Stimulated activated naive CD8-positive, alpha-beta T cell treated with anti-CD3 and anti-CD28 coated beads, Interleukin-15, Interleukin-2, amounts not matched to agents 100 ng/mL and 50 ng/mL, for 24 hours (primary cell): Measurements from ENCODE around the gene UPK3BL1.
"Not testable (repeated sequence)": the region's sequence is repeated elsewhere in the genome, so short reads cannot be mapped to it uniquely, and the experiment has no call there.

Experiments used
- H3K27ac Mint-ChIP-seq: one replicate; pipeline ENCODE4 v1.8.0; 2021; ENCODE audit warnings: mild to moderate bottlenecking, mixed read lengths
- H3K27me3 Mint-ChIP-seq: one replicate; pipeline ENCODE4 v1.8.0; 2021; ENCODE audit warnings: mixed read lengths
- H3K36me3 Mint-ChIP-seq: one replicate; pipeline ENCODE4 v1.8.0; 2021; ENCODE audit warnings: low read depth, mixed read lengths
- H3K4me1 Mint-ChIP-seq: one replicate; pipeline ENCODE4 v1.8.0; 2021; ENCODE audit warnings: low read depth, mixed read lengths
- H3K4me3 Mint-ChIP-seq: one replicate; pipeline ENCODE4 v1.8.0; 2021; ENCODE audit warnings: mild to moderate bottlenecking, mixed read lengths
- H3K9me3 Mint-ChIP-seq: one replicate; pipeline ENCODE4 v1.8.0; 2021; ENCODE audit warnings: mixed read lengths

The UPK3BL1 gene

GRCh38 chr7:102643404-102643803 is 813 bp upstream of the UPK3BL1 start:
- not testable (repeated sequence) for H3K4me1 Mint-ChIP-seq, H3K4me3 Mint-ChIP-seq, H3K27me3 Mint-ChIP-seq, H3K36me3 Mint-ChIP-seq, H3K9me3 Mint-ChIP-seq, H3K27ac Mint-ChIP-seq

GRCh38 chr7:102638848-102639247 is 3.7 kb downstream of the UPK3BL1 start:
- H3K27ac Mint-ChIP-seq, H3K4me1 Mint-ChIP-seq, H3K36me3 Mint-ChIP-seq, H3K9me3 Mint-ChIP-seq, H3K4me3 Mint-ChIP-seq, H3K27me3 Mint-ChIP-seq: not testable (repeated sequence)

- not testable (repeated sequence) for H3K36me3 Mint-ChIP-seq, H3K4me3 Mint-ChIP-seq, H3K27me3 Mint-ChIP-seq, H3K27ac Mint-ChIP-seq, H3K9me3 Mint-ChIP-seq, H3K4me1 Mint-ChIP-seq
Observed at GRCh38 chr7:102636956-102637355, 5.6 kb downstream of the UPK3BL1 start.

- H3K36me3 Mint-ChIP-seq, H3K4me1 Mint-ChIP-seq, H3K27ac Mint-ChIP-seq, H3K27me3 Mint-ChIP-seq, H3K4me3 Mint-ChIP-seq, H3K9me3 Mint-ChIP-seq: not testable (repeated sequence)
Observed at GRCh38 chr7:102635354-102635753, 7.2 kb downstream of the UPK3BL1 start.

GRCh38 chr7:102634299-102634698 is 8.3 kb downstream of the UPK3BL1 start:
- H3K27ac Mint-ChIP-seq, H3K9me3 Mint-ChIP-seq, H3K4me1 Mint-ChIP-seq, H3K27me3 Mint-ChIP-seq, H3K36me3 Mint-ChIP-seq, H3K4me3 Mint-ChIP-seq: not testable (repeated sequence)

- H3K4me3 Mint-ChIP-seq, H3K9me3 Mint-ChIP-seq, H3K4me1 Mint-ChIP-seq, H3K27ac Mint-ChIP-seq, H3K27me3 Mint-ChIP-seq, H3K36me3 Mint-ChIP-seq: not testable (repeated sequence)
Observed at GRCh38 chr7:102630622-102631021, 12.0 kb downstream of the UPK3BL1 start.

GRCh38 chr7:102627271-102627904 is 15.2 kb downstream of the UPK3BL1 start:
- not testable (repeated sequence) for H3K36me3 Mint-ChIP-seq, H3K27ac Mint-ChIP-seq, H3K9me3 Mint-ChIP-seq, H3K4me1 Mint-ChIP-seq, H3K4me3 Mint-ChIP-seq, H3K27me3 Mint-ChIP-seq

- not testable (repeated sequence) for H3K9me3 Mint-ChIP-seq, H3K27ac Mint-ChIP-seq, H3K27me3 Mint-ChIP-seq, H3K4me1 Mint-ChIP-seq, H3K4me3 Mint-ChIP-seq, H3K36me3 Mint-ChIP-seq
Observed at GRCh38 chr7:102618122-102618521, 24.5 kb downstream of the UPK3BL1 start.

GRCh38 chr7:102616507-102617125 is 26.0 kb downstream of the UPK3BL1 start, which contains the start of gene RASA4:
TSS of gene RASA4 (minus strand) at chr7:102616756. CDS start at chr7:102616689, 67 bp downstream.
- H3K27ac Mint-ChIP-seq, H3K4me1 Mint-ChIP-seq, H3K27me3 Mint-ChIP-seq, H3K4me3 Mint-ChIP-seq, H3K36me3 Mint-ChIP-seq, H3K9me3 Mint-ChIP-seq: not testable (repeated sequence)

- H3K27ac Mint-ChIP-seq, H3K27me3 Mint-ChIP-seq, H3K36me3 Mint-ChIP-seq, H3K4me1 Mint-ChIP-seq, H3K9me3 Mint-ChIP-seq, H3K4me3 Mint-ChIP-seq: not testable (repeated sequence)
Observed at GRCh38 chr7:102615930-102616329, 26.7 kb downstream of the UPK3BL1 start.

- not testable (repeated sequence) for H3K4me1 Mint-ChIP-seq, H3K27ac Mint-ChIP-seq
Observed at GRCh38 chr7:102614873-102615272, 27.7 kb downstream of the UPK3BL1 start.

GRCh38 chr7:102614346-102614697 is 28.3 kb downstream of the UPK3BL1 start:
- H3K4me1 Mint-ChIP-seq, H3K36me3 Mint-ChIP-seq, H3K27ac Mint-ChIP-seq, H3K27me3 Mint-ChIP-seq, H3K9me3 Mint-ChIP-seq, H3K4me3 Mint-ChIP-seq: not testable (repeated sequence)

More at GRCh38 chr7:102614873-102615272, 27.7 kb downstream of the UPK3BL1 start:
- not testable (repeated sequence) for H3K4me3 Mint-ChIP-seq, H3K27me3 Mint-ChIP-seq, H3K9me3 Mint-ChIP-seq, H3K36me3 Mint-ChIP-seq

- not testable (repeated sequence) for H3K27me3 Mint-ChIP-seq, H3K4me1 Mint-ChIP-seq, H3K36me3 Mint-ChIP-seq, H3K27ac Mint-ChIP-seq, H3K4me3 Mint-ChIP-seq, H3K9me3 Mint-ChIP-seq
Observed at GRCh38 chr7:102613575-102614345, 28.8 kb downstream of the UPK3BL1 start.

- H3K4me1 Mint-ChIP-seq, H3K36me3 Mint-ChIP-seq, H3K27me3 Mint-ChIP-seq, H3K4me3 Mint-ChIP-seq, H3K27ac Mint-ChIP-seq, H3K9me3 Mint-ChIP-seq: not testable (repeated sequence)
Observed at GRCh38 chr7:102611675-102612325, 30.8 kb downstream of the UPK3BL1 start.

GRCh38 chr7:102611013-102611674 is 31.4 kb downstream of the UPK3BL1 start:
- not testable (repeated sequence) for H3K9me3 Mint-ChIP-seq, H3K36me3 Mint-ChIP-seq, H3K4me3 Mint-ChIP-seq, H3K4me1 Mint-ChIP-seq, H3K27me3 Mint-ChIP-seq, H3K27ac Mint-ChIP-seq
